Trophoblast cell (in vitro differentiated cells and primary cell): ENCODE measurements around the gene ZSWIM7.

Experiments
- DNase-seq, 2 donors: peaks; one replicate each; pipeline ENCODE4 v3.0.0-alpha.2; 2016
- H2AFZ ChIP-seq: 2 replicates; pipeline ENCODE4 v1.6.1; 2013; ENCODE audit warnings: low read length, moderate library complexity, mild to moderate bottlenecking; ENCODE audit not compliant: insufficient read depth, poor library complexity
- H2AK5ac ChIP-seq: 2 replicates; pipeline ENCODE4 v1.6.1; 2013; ENCODE audit warnings: mild to moderate bottlenecking, low read length
- H2BK120ac ChIP-seq: 2 replicates; pipeline ENCODE4 v1.6.1; 2013; ENCODE audit warnings: low read length, mild to moderate bottlenecking, moderate library complexity; ENCODE audit not compliant: insufficient read depth, poor library complexity
- H2BK12ac ChIP-seq: 2 replicates; pipeline ENCODE4 v1.6.1; 2013; ENCODE audit warnings: mild to moderate bottlenecking, low read length, moderate library complexity
- H2BK5ac ChIP-seq: 2 replicates; pipeline ENCODE4 v1.6.1; 2013; ENCODE audit warnings: low read length, low read depth, moderate library complexity, mild to moderate bottlenecking; ENCODE audit not compliant: poor library complexity
- H3K14ac ChIP-seq: 2 replicates; pipeline ENCODE4 v1.6.1; 2013; ENCODE audit warnings: mild to moderate bottlenecking, low read length
- H3K18ac ChIP-seq: 2 replicates; pipeline ENCODE4 v1.6.1; 2013; ENCODE audit warnings: mild to moderate bottlenecking, low read length
- H3K23ac ChIP-seq: 2 replicates; pipeline ENCODE4 v1.6.1; 2013; ENCODE audit warnings: low read length
- H3K27ac ChIP-seq: 2 replicates; pipeline ENCODE4 v1.5.1; 2013; ENCODE audit warnings: low read depth, mild to moderate bottlenecking, inconsistent platforms, low read length, moderate library complexity
- H3K27me3 ChIP-seq: 2 replicates; pipeline ENCODE4 v1.6.1; 2013; ENCODE audit warnings: inconsistent platforms, mild to moderate bottlenecking, low read length, moderate library complexity; ENCODE audit not compliant: insufficient read depth
- H3K36me3 ChIP-seq, 2 experiments: 1 replicate in 1 of 2; 2 replicates in 1 of 2; pipeline ENCODE4 v1.6.1; 2013; ENCODE audit warnings: low read length in 2 of 2, mild to moderate bottlenecking in 2 of 2, moderate library complexity in 1 of 2; ENCODE audit not compliant: insufficient read depth in 2 of 2, control insufficient read depth in 1 of 2
- H3K4ac ChIP-seq: 2 replicates; pipeline ENCODE4 v1.6.1; 2013; ENCODE audit warnings: low read depth, mild to moderate bottlenecking, low read length, moderate library complexity
- H3K4me1 ChIP-seq, 2 experiments: 1 replicate in 1 of 2; 2 replicates in 1 of 2; pipeline ENCODE4 v1.6.1; 2013; ENCODE audit warnings: low read length in 2 of 2, mild to moderate bottlenecking in 2 of 2, moderate library complexity in 1 of 2; ENCODE audit not compliant: insufficient read depth in 2 of 2, control insufficient read depth in 1 of 2
- H3K4me2 ChIP-seq: 2 replicates; pipeline ENCODE4 v1.6.1; 2013; ENCODE audit warnings: inconsistent platforms, mild to moderate bottlenecking, low read length, moderate library complexity
- H3K4me3 ChIP-seq: 2 replicates; pipeline ENCODE4 v1.5.1; 2013; ENCODE audit warnings: mild to moderate bottlenecking, low read depth, low read length, inconsistent platforms
- H3K79me1 ChIP-seq: one replicate; pipeline ENCODE4 v1.6.1; 2013; ENCODE audit warnings: low read length
- H3K79me2 ChIP-seq: 2 replicates; pipeline ENCODE4 v1.6.1; 2013; ENCODE audit warnings: low read length, mild to moderate bottlenecking; ENCODE audit not compliant: control insufficient read depth, insufficient read depth, poor library complexity
- H3K9ac ChIP-seq: 2 replicates; pipeline ENCODE4 v1.6.1; 2013; ENCODE audit warnings: mild to moderate bottlenecking, low read length
- H3K9me3 ChIP-seq: 2 replicates; pipeline ENCODE4 v1.6.1; 2013; ENCODE audit warnings: low read depth, mild to moderate bottlenecking, control low read depth, inconsistent platforms, low read length; ENCODE audit not compliant: insufficient read depth
- H4K12ac ChIP-seq: 2 replicates; pipeline ENCODE4 v1.6.1; 2013; ENCODE audit warnings: low read depth, mild to moderate bottlenecking, low read length, moderate library complexity
- H4K8ac ChIP-seq: 2 replicates; pipeline ENCODE4 v1.6.1; 2013; ENCODE audit warnings: low read depth, mild to moderate bottlenecking, low read length, moderate library complexity
- H4K91ac ChIP-seq: one replicate; pipeline ENCODE4 v1.6.1; 2013; ENCODE audit warnings: low read depth, mild to moderate bottlenecking, low read length, moderate library complexity
- WGBS: extraction: QIAGEN DNeasy Blood & Tissue Kit; methylation state at CpG from one replicate; pipeline ENCODE4 v1.1.7; 2013; ENCODE audit warnings: missing lambda C conversion rate; ENCODE audit not compliant: insufficient read length, insufficient coverage; ENCODE audit errors: extremely low coverage; 5-methylcytosine and 5-hydroxymethylcytosine counted together

ZSWIM7 gene

DNA sequence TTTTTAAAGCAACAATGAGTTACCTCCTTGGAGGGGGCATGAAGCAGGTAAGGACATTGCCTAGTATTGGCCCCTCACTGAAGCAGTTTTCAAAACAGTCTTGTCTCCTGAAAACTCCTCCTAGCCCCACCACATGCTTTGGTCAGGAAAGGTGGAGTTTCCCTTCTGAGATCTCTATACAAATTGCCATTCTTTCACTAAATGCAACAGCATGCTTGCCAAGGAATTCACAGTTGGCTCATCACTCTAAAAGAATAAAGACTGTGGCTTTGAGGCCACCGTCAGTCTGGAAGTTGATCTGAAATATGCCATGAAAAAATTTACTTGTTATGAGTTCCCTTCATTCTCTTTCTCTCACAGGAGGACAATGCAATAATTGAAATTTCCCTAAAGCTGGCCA is 4.3 kb upstream of the ZSWIM7 start:
- Histone ChIP-seq H3K79me1 (peaks cover 7% of the 10 kb centered on the region), H2BK5ac (no peak overlapping the region), H3K14ac (no peak overlapping the region), H3K4me1 (peaks cover 0 to 5% of the 10 kb centered on the region in 2 experiments), H3K27ac (no peak overlapping the region), H3K23ac (no peak overlapping the region), H3K18ac (no peak overlapping the region), H3K27me3 (no peaks in the 10 kb centered on the region), H2BK120ac (no peak overlapping the region), H3K4ac (no peak overlapping the region), H4K8ac (no peak overlapping the region), H3K9me3 (no peaks in the 10 kb centered on the region), H3K79me2 (peaks cover 9% of the 10 kb centered on the region), H2BK12ac (no peak overlapping the region), H3K9ac (no peak overlapping the region), H2AK5ac (no peak overlapping the region), H3K4me3 (no peak overlapping the region), H2AFZ (no peak overlapping the region), H3K36me3 (peaks cover 16 to 42% of the 10 kb centered on the region in 2 experiments), H3K4me2 (no peak overlapping the region), H4K91ac (no peak overlapping the region), H4K12ac (no peak overlapping the region)
- WGBS, result no CpG with 5 or more reads among the region's 1 CpG
- DNase-seq, result no peak

DNA sequence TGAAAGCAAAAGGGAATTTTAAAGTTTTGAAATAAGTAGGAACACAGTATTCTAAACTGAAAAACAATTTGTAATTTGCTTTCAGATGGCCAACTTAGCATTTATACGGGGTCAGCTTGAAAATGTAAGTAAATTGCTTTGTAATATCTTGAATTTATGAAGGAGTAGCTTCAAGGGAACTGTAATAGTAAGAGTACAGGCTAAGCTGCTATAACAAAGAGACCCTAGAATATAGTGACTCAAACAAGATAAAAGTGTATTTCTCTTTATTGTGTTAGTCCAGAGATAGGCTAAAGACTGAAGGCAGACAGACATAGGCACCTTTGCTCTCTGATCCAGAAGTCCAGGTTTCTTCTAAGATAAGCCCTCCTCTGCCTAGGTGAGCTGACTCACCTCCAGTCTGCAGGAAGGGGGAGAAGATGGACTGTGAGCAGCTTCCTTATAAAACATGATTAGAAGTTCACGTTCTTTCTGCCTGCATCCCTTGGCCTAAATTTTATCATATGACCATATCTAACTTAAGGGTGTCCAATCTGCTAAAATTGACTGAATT is 3.3 kb upstream of the ZSWIM7 start:
- Histone ChIP-seq H3K18ac (no peak overlapping the region), H3K9ac (no peak overlapping the region), H2AK5ac (no peak overlapping the region), H3K79me1 (peaks cover 7% of the 10 kb centered on the region), H3K27me3 (no peaks in the 10 kb centered on the region), H2AFZ (no peak overlapping the region), H2BK5ac (no peak overlapping the region), H3K4me3 (no peak overlapping the region), H4K8ac (no peak overlapping the region), H4K12ac (no peak overlapping the region), H3K27ac (no peak overlapping the region), H3K4me2 (no peak overlapping the region), H2BK120ac (no peak overlapping the region), H3K23ac (no peak overlapping the region), H2BK12ac (no peak overlapping the region), H3K4ac (no peak overlapping the region), H3K79me2 (peaks cover 9% of the 10 kb centered on the region), H3K9me3 (no peaks in the 10 kb centered on the region), H3K14ac (no peak overlapping the region), H3K36me3 (peaks cover 16 to 32% of the 10 kb centered on the region in 2 experiments), H3K4me1 (peaks cover 0 to 5% of the 10 kb centered on the region in 2 experiments), H4K91ac (no peak overlapping the region)
- no CpG with 5 or more reads among the region's 2 CpGs for WGBS
- no peak for DNase-seq

DNA sequence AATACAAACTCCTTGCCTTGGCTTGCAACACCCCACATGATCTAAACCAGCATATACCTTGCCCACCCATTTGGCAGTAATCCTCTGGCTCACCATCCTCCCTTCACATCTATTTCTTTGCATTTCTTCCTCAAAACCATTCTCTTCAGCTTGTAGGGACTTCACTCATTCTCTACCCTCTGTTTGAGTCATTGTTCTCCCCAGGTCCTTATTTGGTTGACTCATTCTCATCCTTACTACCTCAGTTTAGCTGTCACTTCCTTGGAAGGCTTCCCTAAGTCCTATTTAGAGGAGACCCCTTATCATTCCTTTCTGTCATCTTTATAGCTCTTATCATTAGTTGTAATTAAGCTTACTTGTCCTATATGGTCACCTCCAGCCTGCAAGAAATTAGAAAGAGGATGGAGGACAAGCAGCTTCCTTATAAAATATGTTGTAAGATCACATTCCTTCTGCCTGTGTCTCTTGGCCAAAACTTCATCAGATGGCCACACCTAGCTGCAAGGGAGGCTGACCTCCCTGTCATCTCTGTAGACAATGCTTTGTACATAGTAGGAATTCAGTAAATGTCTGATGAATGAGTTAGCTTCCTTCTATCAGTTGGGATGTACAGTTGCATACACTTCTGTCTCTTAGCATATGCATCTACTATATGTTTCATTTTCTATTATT is 1.9 kb upstream of the ZSWIM7 start:
- Histone ChIP-seq H3K23ac (no peak overlapping the region), H2BK12ac (no peak overlapping the region), H3K27me3 (no peaks in the 10 kb centered on the region), H2BK5ac (no peak overlapping the region), H3K18ac (no peak overlapping the region), H3K4ac (peak overlapping the region; percentile 76), H3K36me3 (peaks cover 17 to 30% of the 10 kb centered on the region in 2 experiments), H3K9me3 (no peaks in the 10 kb centered on the region), H3K4me3 (no peak overlapping the region), H4K91ac (no peak overlapping the region), H4K12ac (no peak overlapping the region), H3K4me2 (peak overlapping the region; percentile 88), H2BK120ac (no peak overlapping the region), H3K79me2 (peaks cover 9% of the 10 kb centered on the region), H3K79me1 (peaks cover 7% of the 10 kb centered on the region), H3K4me1 (peaks cover 0 to 5% of the 10 kb centered on the region in 2 experiments), H3K27ac (no peak overlapping the region), H4K8ac (no peak overlapping the region), H2AK5ac (no peak overlapping the region), H2AFZ (no peak overlapping the region), H3K14ac (no peak overlapping the region), H3K9ac (no peak overlapping the region)
- peak; percentile 60 to 76 for DNase-seq

DNA sequence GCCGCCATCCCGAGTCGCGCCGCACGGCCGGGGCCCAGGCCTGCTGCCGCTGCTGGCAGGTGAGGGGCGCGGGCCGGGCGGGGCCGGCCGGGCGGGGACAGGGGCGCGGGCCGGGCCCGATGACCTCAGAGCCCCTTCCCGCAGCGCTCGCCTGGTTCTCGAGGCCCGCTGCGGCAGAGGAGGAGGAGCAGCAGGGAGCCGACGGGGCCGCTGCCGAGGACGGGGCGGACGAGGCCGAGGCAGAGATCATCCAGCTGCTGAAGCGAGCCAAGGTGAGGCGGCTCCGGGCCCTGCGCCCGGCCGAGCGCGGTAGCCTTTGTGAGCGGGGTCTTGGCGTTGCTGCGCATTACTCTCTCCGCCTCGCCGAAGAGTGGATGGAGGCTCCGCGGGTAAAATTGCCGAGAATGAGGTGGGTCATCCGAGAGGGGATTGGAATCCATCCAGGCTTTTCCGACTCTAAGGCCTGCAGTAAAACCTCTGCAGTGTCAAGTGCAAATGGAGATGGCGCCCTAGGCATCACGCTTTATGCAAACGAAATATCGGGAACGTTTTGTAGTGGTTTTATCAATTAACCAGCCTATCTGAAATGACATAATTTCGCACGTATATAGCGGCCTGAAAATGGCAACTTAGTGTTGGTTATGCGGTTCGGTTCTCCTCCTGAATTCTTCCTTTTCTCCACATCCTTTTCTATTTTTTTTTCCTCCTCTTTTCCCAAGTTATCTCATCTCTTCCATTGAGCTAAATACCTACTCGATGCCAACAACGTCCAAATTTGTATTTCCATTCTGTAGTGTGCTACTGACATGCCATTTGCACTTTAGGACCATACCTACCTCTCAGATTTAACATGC is 697 bp upstream of the ZSWIM7 start:
- Histone ChIP-seq H2AK5ac (no peak overlapping the region), H2BK12ac (no peak overlapping the region), H3K9me3 (no peaks in the 10 kb centered on the region), H3K14ac (peak overlapping the region; percentile 90), H3K79me1 (peaks cover 7% of the 10 kb centered on the region), H2BK5ac (no peak overlapping the region), H3K27ac (peak overlapping the region; percentile 75), H3K4ac (peak overlapping the region; percentile 76), H3K36me3 (peaks cover 15 to 23% of the 10 kb centered on the region in 2 experiments), H3K27me3 (no peaks in the 10 kb centered on the region), H3K79me2 (peaks cover 9% of the 10 kb centered on the region), H2AFZ (peak overlapping the region; percentile 81), H3K4me1 (peaks cover 0 to 5% of the 10 kb centered on the region in 2 experiments), H2BK120ac (peak overlapping the region; percentile 64), H4K8ac (peak overlapping the region; percentile 67), H3K18ac (peak overlapping the region; percentile 89), H3K4me2 (peak overlapping the region; percentile 88), H3K23ac (no peak overlapping the region), H3K4me3 (peak overlapping the region; percentile 95), H4K91ac (peak overlapping the region; percentile 61), H3K9ac (peak overlapping the region; percentile 77), H4K12ac (peak overlapping the region; percentile 71)
- no CpG with 5 or more reads among the region's 64 CpGs for WGBS
- peak; percentile 47 to 61 for DNase-seq
